ENCODE data around the gene TEX36.
"Not testable (repeated sequence)": the region's sequence is repeated elsewhere in the genome, so short reads cannot be mapped to it uniquely, and the experiment has no call there.

Gene TEX36

GRCh38 chr10:125631806-125632205 is 51.2 kb downstream of the TEX36 start:
- no peak for DNase-seq (ENCODE audit: low read depth)

- DNase-seq (ENCODE audit: low read depth): peak; percentile 26
Observed at GRCh38 chr10:125629758-125630376, 53.1 kb downstream of the TEX36 start.

DNA sequence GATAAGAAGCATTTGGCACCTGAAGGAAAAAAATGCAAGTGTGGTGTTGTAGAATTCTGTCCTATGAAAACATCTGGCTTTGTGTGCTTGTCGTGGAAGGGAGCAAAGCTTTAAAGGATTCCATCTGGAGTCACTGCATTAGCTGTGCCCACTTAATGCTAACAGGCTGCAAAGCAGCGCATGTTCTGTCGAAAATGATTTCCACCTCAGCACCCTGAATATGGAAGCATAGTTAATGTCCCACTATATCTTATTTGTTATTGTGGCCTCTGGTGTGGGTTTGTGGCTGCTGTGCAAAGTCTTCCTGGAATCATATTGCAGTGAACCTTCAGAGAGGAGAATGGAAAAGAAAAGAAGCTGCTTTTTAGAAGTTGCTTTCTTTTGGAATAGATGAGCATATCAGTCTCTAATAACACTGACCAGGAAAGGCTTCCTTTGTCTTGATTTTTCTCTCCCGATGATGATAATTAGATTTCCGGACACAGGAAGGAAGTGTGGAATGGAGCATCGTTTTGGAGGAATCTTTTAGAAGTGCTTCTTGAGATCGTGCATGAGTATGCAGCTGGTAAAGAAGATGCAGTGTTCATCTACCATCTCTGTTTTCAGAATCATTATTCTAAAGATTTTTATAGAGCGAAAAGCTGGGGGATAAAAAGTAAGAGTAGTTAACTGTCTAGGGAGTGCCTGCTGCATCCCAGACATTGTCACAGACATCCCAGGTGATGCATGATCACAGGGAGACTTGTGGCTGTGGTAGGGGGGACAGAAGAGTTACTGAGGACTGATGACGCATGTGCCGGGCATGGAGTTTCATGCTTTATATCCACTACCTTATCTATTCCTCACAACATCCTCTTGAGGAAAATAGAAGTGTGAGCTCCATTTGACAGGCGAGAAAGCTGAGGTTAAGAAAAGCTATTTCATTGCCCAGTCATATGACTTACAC is 54.6 kb downstream of the TEX36 start:
- no peak for DNase-seq (ENCODE audit: low read depth)

DNA sequence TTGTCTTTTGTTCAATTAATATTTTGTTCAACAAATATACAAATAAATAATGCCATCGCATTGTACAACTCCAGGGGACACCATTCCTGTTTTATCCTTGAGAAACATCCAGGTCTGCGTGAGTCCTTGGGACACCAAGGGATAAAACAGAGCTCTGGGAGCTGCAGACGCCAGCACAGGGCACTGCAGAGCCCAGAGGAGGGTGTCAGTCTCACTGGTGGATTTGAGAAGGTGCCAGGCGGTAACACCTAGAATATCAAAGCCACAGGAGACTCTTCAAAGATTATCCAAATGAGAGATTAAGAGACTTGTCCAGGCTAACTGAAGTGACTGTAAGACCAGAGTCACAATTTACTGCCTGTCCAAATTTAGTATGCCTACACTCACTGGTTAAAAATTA is 55.3 kb downstream of the TEX36 start:
- no peak for DNase-seq (ENCODE audit: low read depth)

- DNase-seq (ENCODE audit: low read depth): no peak
Observed at GRCh38 chr10:125626671-125627070, 56.3 kb downstream of the TEX36 start.

DNA sequence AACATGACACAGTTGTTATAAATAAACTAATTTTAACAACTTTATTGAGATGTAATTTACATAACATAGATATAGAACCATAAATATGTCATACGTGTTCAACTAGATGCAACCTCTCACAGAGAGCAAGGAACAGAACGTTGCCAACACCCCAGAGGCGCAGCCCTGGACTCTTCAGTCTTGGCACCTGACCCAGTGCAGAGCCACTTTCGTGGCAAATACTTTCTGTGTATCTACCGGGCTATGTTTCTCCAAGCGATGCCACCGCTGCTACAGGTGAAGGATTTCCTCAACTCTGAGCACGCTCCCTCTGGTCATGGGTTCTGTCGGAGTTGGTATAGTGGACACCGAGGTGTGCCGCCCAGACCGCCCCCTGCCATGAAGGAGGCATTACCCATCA is 57.4 kb downstream of the TEX36 start:
- DNase-seq (ENCODE audit: low read depth): no peak

GRCh38 chr10:125624800-125625199 is 58.2 kb downstream of the TEX36 start:
- DNase-seq (ENCODE audit: low read depth): no peak

- no peak for DNase-seq (ENCODE audit: low read depth)
Observed at GRCh38 chr10:125621052-125621451, 61.9 kb downstream of the TEX36 start.

DNA sequence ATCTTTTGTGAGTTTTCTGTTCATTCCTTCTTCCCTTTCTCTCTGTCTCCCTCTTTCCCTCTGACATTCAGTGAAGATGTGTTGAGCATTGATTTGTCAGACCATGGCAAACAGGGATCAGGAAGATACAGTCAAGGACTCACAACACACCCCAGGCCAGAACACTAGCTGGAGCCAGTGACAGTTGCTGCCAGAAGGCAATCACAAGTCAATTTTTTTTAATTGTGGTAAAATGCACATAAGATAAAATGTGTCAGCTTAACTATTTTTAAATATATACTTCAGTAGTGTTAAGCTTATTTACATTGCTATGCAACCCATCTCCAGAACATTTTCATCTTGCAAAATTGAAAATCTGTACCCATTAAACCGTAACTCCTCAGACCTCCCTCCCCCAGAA is 62.6 kb downstream of the TEX36 start:
- DNase-seq (ENCODE audit: low read depth): no peak

GRCh38 chr10:125613062-125613461 is 69.9 kb downstream of the TEX36 start:
- not testable (repeated sequence) for DNase-seq (ENCODE audit: low read depth)

DNA sequence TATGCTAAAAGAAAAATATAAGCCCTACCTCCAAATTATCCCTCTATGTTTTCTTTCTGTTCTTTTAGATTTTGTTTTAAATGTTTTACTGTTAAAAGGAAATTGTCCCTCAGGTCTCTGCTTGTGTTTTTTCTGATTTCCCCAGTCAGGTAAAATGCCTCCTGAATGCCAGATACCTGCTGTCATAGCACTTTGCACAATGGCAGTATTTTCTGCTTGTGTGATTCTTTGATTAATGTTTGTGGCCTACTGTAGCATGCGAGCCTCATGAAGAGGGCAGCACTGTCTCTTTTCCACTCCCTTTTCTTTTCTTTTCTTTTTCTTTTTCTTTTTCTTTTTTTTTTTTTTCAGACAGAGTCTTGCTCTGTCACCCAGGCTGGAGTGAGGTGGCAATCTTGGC is 71.2 kb downstream of the TEX36 start:
- no peak for DNase-seq (ENCODE audit: low read depth)

DNA sequence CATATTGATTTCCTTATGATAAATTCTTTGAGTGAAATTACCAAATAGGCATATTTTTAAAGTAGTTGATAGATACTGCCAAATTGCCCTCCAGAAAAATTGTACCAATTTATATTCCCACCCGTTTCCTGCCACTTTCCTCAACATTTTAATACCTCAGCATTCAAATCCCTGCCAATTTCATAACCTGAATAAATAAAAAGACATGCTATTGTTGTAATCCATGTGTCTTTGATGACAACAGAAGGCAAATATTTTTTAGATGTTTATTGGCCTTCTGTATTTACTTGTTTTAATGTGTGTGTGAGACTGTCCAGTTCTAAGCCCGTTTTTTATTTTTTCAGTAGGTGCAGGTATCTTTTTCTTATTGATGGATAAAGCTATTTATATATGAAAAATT is 71.7 kb downstream of the TEX36 start:
- no peak for DNase-seq (ENCODE audit: low read depth)

DNA sequence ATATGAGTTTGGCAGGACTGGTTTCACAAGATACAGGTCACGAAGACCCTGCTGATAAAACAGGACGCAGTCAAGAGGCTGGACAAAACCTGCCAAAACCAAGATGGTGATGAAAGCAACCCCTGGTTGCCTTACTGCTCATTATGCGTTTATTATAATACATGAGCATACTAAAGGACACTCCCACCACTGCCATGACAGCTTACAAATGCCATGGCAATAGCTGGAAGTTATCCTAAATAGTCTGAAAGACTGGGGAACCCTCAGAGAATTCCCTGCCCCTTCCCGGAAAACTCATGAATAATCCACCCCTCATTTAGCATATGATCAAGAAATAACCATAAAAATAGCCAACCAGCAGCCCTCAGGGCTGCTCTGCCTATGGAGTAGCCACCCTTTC is 73.1 kb downstream of the TEX36 start:
- no peak for DNase-seq (ENCODE audit: low read depth)

DNA sequence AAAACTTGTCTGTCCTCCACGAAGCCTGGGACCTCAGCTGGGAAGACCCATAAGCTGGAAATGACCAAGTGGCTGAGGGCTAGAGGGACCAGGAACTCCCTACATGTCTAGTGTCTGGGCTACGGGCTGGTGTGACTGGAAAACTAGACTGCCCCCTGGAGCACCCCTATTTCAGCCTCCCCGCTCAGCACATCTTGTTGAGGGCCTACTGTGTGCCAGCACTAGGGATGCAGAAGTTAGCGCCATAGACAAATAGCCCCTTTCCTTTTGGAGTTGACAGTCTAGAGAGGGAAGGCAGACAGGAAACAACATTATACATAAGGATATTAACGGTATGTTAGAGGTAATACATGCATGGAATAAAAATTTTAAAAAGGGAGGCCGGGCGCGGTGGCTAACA is 74.5 kb downstream of the TEX36 start:
- DNase-seq (ENCODE audit: low read depth): no peak

- DNase-seq (ENCODE audit: low read depth): no peak
Observed at GRCh38 chr10:125607689-125608290, 75.2 kb downstream of the TEX36 start.

DNA sequence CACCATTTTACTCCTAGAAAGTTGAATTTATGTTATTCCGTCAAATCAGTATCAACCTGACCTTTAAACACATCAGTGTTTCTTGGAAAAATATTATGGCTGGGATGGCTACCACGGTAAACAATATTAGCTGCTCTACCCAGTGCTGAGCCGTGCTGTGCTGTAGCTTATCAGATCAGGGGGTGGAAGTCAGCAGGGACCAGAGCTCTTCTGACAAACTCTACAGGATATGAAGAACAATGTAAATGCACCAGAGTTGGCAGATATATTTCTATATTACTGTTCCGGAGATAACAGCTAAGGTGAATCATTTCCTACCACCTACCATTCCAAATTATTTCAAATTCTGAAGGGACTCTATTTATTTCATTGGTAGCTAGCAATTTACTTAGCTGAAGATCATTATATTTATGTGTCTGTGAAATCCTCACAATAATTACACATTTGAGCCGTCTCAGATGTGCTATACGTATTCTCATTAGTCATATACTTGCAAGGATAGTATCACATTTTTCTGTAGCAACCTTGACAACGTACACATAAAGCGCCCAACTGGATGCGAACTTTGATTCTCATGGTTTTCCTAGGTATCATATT is 76.5 kb downstream of the TEX36 start:
- no peak for DNase-seq (ENCODE audit: low read depth)

All from fibroblast of gingiva (primary cell).